ENCODE measurements around the gene TNS1. TPM values are rescaled to one million over a fixed set of nuclear protein-coding genes. Genes with fewer than 3 reads are reported as not detected.
A peak's percentile ranks its signal among the peaks of the same experiment; 100 is the strongest.

Gene TNS1
- total RNA-seq, 2 donors from 2014 or later: 0.27 to 5.1 TPM

GRCh38 chr2:217900780-217901360 is 101.9 kb downstream of the TNS1 start:
- H3K36me3 Mint-ChIP-seq: no peaks in the 10 kb centered on the region
- H3K9me3 Mint-ChIP-seq: no peaks in the 10 kb centered on the region
- DNase-seq (ENCODE audit: low spot score in 2 of 2) (no peak), ATAC-seq (no peak)
- H3K27ac Mint-ChIP-seq: peak overlapping the region in 1 of 2 donors; percentile 68

- Mint-ChIP-seq H3K36me3 (no peaks in the 10 kb centered on the region), H3K27ac (peak overlapping the region in 1 of 2 donors; percentile 68), H3K9me3 (no peaks in the 10 kb centered on the region)
- DNase-seq (ENCODE audit: low spot score in 2 of 2): no peak
- ATAC-seq: no peak
Measured at GRCh38 chr2:217900010-217900779, 102.6 kb downstream of the TNS1 start.

GRCh38 chr2:217899231-217900009 is 103.4 kb downstream of the TNS1 start:
- ATAC-seq: peak; percentile 21 to 34
- Mint-ChIP-seq H3K9me3 (no peaks in the 10 kb centered on the region), H3K36me3 (no peaks in the 10 kb centered on the region), H3K27ac (no peak overlapping the region)
- DNase-seq (ENCODE audit: low spot score in 2 of 2): no peak

- DNase-seq (ENCODE audit: low spot score in 2 of 2): no peak
- Mint-ChIP-seq H3K36me3 (no peaks in the 10 kb centered on the region), H3K27ac (no peak overlapping the region), H3K9me3 (no peaks in the 10 kb centered on the region)
- ATAC-seq: no peak
Measured at GRCh38 chr2:217897816-217898806, 104.7 kb downstream of the TNS1 start.

GRCh38 chr2:217897091-217897715 is 105.6 kb downstream of the TNS1 start:
- DNase-seq (ENCODE audit: low spot score in 2 of 2) (no peak), ATAC-seq (no peak)
- no peak overlapping the region for H3K27ac Mint-ChIP-seq
- no peaks in the 10 kb centered on the region for H3K9me3 Mint-ChIP-seq
- no peaks in the 10 kb centered on the region for H3K36me3 Mint-ChIP-seq

- DNase-seq (ENCODE audit: low spot score in 2 of 2) (no peak), ATAC-seq (no peak)
- no peaks in the 10 kb centered on the region for H3K9me3 Mint-ChIP-seq
- H3K27ac Mint-ChIP-seq: peak overlapping the region in 1 of 2 donors; percentile 36
- no peaks in the 10 kb centered on the region for H3K36me3 Mint-ChIP-seq
Measured at GRCh38 chr2:217895070-217895635, 107.6 kb downstream of the TNS1 start.

- no peak overlapping the region for H3K27ac Mint-ChIP-seq
Measured at GRCh38 chr2:217893440-217893839, 109.4 kb downstream of the TNS1 start.

GRCh38 chr2:217892560-217892959 is 110.2 kb downstream of the TNS1 start:
- no peaks in the 10 kb centered on the region for H3K9me3 Mint-ChIP-seq
- ATAC-seq (no peak), DNase-seq (ENCODE audit: low spot score in 2 of 2) (no peak)
- no peaks in the 10 kb centered on the region for H3K36me3 Mint-ChIP-seq
- no peak overlapping the region for H3K27ac Mint-ChIP-seq

More at GRCh38 chr2:217893440-217893839, 109.4 kb downstream of the TNS1 start:
- DNase-seq (ENCODE audit: low spot score in 2 of 2) (no peak), ATAC-seq (no peak)
- H3K36me3 Mint-ChIP-seq: no peaks in the 10 kb centered on the region
- no peaks in the 10 kb centered on the region for H3K9me3 Mint-ChIP-seq

GRCh38 chr2:217890445-217890844 is 112.3 kb downstream of the TNS1 start:
- no peaks in the 10 kb centered on the region for H3K36me3 Mint-ChIP-seq
- DNase-seq (ENCODE audit: low spot score in 2 of 2) (no peak), ATAC-seq (no peak)
- H3K27ac Mint-ChIP-seq: no peak overlapping the region
- H3K9me3 Mint-ChIP-seq: no peaks in the 10 kb centered on the region

- no peaks in the 10 kb centered on the region for H3K36me3 Mint-ChIP-seq
- ATAC-seq (no peak), DNase-seq (ENCODE audit: low spot score in 2 of 2) (no peak)
- H3K9me3 Mint-ChIP-seq: no peaks in the 10 kb centered on the region
- H3K27ac Mint-ChIP-seq: no peak overlapping the region
Measured at GRCh38 chr2:217889656-217890055, 113.1 kb downstream of the TNS1 start.

GRCh38 chr2:217887841-217888701 is 114.7 kb downstream of the TNS1 start:
- no peaks in the 10 kb centered on the region for H3K36me3 Mint-ChIP-seq
- no peaks in the 10 kb centered on the region for H3K9me3 Mint-ChIP-seq
- DNase-seq (ENCODE audit: low spot score in 2 of 2): no peak
- H3K27ac Mint-ChIP-seq: no peak overlapping the region
- no peak for ATAC-seq

- no peak overlapping the region for H3K27ac Mint-ChIP-seq
- peak; percentile 74 to 81 for ATAC-seq
- no peaks in the 10 kb centered on the region for H3K9me3 Mint-ChIP-seq
- peak; percentile 62 to 73 for DNase-seq (ENCODE audit: low spot score in 2 of 2)
- no peaks in the 10 kb centered on the region for H3K36me3 Mint-ChIP-seq
Measured at GRCh38 chr2:217886720-217887309, 116.0 kb downstream of the TNS1 start.

- Mint-ChIP-seq H3K27ac (no peak overlapping the region), H3K36me3 (no peaks in the 10 kb centered on the region), H3K9me3 (no peaks in the 10 kb centered on the region)
- DNase-seq (ENCODE audit: low spot score in 2 of 2) (no peak), ATAC-seq (no peak)
Measured at GRCh38 chr2:217886091-217886490, 116.7 kb downstream of the TNS1 start.

GRCh38 chr2:217884985-217885384 is 117.8 kb downstream of the TNS1 start:
- no peak for DNase-seq (ENCODE audit: low spot score in 2 of 2)
- Mint-ChIP-seq H3K36me3 (no peaks in the 10 kb centered on the region), H3K27ac (peak overlapping the region in 1 of 2 donors; percentile 34), H3K9me3 (no peaks in the 10 kb centered on the region)
- no peak for ATAC-seq
